CD4-positive, alpha-beta T cell treated with Interleukin-15 for 4 hours (primary cell): ENCODE data around the gene CTSS.
"Not testable (repeated sequence)": the region's sequence is repeated elsewhere in the genome, so short reads cannot be mapped to it uniquely, and the experiment has no call there.

Source experiments
- DNase-seq: peaks from one replicate; pipeline ENCODE4 v3.0.0-alpha.2; 2020; ENCODE audit warnings: low spot score

The CTSS gene

DNA sequence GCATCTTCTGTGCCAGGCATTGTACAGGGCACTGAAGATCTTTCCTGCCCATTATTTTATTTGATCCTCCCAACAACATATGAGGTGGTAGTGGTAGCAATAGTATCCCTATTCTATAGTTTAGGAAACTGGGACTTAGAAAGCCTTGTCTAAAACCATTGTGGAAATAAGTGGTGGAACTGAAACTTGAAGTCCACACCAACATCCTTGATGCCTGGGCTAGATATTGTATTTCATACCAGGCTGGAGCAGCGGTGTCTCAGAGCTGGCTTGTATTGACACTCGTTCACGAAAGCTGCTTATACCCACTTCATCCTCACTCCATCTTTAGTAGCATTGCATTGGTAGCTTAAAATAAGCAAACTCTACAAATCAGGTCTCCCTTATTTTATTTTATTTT lies 9.7 kb upstream of the CTSS start:
- DNase-seq = no peak

DNA sequence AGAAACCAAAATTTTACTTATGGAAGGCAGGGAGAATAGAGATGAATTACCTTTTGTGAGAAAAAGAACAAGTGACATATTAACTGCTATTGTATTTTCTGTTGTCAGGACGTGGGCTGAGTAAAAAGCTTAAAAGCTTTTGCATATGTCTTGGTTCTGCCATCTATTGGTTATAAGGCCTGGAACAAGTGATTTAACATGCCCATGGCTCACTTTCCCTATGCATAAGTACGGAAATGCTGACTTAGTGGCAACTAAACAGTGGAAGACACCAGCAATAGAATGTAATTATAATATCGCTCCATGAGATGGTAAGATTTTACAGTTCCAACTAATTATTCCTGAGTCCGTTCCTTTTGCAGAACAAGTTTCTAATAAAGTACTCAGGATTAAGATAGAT lies 6.7 kb upstream of the CTSS start:
- no peak for DNase-seq

DNA sequence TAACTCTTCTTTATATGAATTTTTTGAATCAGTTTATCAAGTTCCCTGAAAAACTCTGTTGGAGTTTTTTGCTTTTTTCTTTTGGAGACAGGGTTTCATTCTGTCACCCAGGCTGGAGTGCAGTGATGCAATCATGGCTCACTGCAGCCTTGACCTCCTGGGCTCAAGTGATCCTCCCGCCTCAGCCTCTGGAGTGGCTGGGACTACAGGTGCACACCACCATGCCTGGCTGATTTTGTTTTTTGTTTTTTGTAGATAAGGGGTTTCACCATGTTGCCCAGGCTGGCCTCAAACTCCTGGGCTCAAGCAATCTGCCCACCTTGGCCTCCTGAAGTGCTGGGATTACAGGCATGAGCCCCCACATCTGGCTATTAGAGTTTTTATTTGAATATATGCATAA lies 2.1 kb upstream of the CTSS start:
- DNase-seq = not testable (repeated sequence)

DNA sequence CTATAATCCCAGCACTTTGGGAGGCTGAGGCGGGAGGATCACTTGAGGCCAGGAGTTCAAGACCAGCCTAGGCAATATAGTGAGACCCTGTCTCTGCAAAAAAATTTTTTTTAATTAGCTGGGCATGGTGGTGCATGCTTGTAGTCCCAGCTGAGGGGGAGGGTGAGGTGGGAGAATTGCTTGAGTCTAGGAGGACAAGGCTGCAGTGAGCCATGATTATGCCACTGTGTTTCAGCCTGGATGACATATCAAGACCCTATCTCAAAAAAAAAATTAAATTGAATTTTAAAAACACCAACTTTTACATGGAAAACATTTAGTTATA lies 361 bp upstream of the CTSS start:
- not testable (repeated sequence) for DNase-seq

DNA sequence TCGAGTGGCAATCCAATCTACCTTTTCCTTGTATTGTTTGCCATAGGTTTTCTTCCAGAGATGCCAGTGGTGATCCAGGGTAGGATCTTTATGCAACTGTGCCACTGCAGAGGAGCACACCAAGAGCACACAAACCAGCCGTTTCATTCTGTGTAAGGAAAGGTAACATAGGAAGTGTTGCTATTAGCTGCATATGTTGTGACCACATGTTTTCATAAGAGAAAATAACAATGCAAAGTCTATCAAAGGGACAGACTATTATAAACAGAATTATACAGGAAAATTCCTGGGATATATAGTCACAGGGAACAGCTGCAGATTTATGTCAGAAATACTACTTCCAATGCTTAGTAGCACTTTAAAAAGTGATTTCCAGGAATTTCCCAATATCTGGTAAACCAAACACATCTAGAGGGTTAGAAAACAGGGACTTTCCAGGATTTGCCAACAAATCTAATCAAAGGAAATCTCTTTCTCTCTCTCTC lies 919 bp downstream of the CTSS start:
- peak; percentile 16 for DNase-seq

DNA sequence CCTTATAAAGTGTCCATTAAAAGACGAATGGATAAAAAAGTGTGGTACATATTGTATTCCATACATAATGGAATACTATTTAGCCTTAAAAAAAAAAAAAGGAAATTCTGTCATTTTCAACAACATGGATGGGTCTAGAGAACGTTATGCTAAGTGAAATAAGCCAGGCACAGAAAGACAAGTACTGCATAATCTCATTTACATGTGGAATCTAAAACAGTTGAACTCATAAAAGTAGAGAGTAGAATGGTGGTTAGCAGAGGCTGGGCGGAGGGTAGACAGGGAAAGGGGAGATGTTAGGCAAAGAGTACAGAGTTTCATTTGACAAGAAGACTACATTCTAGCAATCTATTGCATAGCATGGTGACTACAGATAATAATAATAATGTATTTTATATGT lies 2.6 kb downstream of the CTSS start:
- DNase-seq = no peak

DNA sequence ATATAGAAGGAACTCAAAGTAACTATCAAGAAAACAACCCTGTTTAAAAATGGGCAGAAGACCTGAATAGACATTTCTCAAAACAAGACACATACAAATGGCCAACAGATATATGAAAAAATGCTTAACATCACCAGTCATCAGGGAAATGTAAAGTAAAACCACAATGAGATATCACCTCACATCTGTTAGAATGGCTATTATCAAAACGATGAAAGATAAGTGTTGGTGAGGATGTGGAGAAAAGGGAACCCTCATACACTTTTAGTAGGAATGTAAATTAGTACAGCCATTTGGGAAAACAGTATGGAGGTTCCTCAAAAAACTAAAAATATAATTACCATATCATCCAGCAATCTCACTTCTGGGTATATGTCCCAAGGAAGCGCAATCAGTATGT lies 3.0 kb downstream of the CTSS start:
- DNase-seq = no peak

DNA sequence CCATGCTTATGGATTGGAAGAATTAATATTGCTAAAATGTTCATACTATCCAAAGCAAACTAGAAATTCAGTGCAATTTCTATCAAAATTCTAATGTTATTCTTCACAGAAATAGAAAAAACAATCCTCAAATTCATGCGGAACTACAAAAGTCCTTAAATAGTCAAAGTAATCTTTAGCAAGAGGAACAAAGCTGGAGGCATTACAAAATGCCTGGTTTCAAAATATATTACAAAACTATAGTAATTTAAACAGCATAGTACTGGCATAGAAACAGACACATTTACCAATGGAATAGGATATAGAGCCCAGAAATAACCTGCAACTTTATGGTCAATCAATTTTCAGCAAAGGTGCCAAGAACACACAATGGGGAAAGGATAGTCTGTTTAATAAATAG lies 3.8 kb downstream of the CTSS start:
- DNase-seq = no peak

DNA sequence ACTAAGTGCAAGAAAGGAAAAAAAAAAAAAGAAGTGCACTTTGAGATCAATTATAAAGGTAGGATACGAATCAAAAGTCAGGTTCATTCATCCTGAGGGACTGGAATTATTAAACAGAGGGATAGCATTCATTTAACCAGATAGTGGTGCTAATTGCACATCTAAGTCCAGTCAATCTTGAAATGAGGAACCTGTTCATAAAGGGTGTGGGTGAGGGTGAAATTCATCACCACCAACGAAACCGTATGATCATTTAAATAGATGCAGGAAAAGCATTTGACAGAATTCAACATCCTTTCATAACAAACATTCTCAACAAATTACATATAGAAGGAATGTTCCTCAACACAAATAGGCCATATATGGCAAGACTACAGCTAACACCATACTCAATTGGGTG lies 5.6 kb downstream of the CTSS start:
- DNase-seq = no peak

DNA sequence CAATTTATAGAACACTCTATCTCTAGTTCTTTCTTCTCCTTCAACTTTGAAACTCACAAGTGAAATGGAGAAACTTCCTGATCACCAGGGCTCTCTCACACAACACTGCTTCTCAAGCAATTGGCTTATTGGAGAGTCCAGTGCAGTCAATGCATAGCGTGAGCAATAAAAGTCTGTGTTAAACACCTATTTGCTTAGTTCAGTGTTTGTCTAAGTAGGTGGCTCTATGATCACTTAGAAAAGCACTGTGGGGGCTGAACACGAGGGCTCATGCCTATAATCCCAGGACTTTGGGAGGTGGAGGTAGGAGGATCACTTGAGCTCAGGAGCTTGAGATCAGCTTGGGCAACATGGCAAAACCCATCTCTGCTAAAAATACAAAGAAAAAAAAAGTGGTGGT lies 12.2 kb downstream of the CTSS start:
- no peak for DNase-seq

DNA sequence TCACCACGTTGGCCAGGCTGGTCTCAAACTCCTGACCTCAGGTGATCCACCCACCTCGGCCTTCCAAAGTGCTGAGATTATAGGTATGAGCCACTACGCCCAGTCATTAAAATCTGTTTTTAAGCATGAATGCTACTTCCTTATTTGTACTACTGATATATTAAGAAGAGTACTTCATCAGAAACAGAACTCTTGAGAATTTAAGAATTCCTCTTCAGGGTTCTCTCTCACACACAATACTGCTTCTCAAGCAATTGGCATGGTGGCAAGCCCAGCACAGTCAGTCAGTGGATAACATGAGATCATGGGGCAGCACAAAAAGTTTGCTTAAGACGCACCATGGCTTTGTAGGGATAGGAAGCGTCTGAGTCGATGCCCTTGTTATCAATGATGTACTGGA lies 14.1 kb downstream of the CTSS start:
- DNase-seq = no peak

DNA sequence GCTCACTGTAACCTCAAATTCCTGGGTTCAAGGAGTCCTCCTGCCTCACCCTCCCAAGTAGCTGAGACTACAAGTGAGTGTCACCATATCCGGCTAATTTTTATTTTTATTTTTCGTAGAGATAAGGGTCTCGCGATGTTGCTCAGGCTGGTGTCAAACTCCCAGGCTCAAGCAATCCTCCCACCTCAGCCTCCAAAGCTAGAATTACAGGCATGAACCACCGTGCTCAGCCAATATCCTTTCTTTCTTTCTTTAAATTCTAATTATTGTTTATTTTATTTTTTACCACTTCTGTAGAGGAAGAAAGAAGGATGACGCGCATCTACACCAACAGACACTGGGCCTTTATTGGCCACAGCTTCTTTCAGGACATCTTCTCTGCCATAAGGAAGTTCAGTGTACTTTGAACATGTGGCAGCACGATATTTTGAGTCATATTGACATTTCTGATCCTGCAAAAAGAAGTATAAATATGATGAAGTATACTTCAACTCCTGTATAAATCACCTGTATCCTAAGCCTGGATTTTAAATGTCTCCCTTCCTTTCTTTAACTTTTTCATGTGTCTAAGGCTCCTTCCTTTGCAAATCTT lies 15.8 kb downstream of the CTSS start:
- no peak for DNase-seq

DNA sequence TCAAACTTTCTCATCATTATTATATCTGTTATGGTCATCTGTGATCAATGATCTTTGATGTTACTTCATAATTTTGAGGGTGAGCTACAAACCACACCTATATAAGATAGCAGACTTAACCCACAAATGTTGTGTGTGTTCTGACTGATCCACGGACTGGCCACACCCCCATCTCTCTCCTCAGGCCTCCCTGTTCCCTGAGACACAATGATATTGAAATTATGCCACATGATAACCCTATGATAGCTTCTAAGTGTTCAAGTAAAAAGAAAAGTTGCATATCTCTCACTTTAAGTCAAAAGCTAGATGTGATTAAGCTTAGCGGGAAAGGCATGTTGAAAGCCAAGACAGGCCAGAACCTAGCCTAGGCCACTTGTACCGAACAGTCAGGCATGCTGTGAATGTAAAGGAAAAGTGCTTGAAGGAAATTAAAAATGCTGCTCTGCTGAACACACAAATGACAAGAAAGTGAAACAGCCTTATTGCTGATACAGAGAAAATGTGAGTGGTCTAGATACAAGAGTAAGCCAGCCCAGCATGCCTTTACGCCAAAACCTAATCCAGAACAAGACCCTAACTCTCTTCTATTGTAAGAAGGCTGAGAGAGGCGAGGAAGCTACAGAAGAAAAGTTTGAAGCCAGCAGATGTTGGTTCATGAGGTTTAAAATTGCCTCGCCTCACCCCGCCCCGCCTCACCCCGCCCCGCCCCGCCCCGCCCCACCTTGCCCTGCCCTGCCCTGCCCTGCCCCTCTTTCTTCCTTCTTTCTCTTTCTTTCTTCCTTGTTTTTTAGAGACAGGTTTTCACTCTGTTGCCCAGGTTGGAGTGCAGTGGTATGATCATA lies 16.5 kb downstream of the CTSS start:
- no peak for DNase-seq

DNA sequence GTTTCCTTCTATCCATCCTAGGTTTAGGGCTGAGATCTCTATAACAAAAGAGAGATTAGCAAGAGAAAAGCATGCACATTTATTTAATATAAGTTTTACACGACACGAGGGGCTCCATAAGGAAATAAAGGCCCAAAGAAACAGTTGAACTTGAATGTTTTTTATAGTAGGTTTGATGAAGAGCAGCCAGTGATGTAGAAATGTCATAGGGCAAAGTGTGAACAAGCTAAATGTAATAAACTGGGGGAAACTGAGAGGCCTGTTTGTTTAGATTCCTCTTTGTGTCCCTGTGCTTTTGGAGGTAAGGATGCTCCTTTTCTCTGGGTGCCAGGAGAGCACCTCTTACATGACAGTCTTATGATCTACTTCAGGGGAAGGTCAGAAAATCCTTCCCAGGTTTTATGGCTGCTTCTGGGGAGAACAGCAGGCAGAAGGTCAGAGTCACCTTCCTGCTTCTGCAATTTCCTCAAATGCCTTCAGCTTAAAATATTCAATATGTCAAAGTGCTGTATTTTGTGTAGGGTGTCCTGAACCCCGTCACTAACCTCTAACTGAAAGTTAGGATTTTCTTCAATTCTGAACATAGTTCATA lies 35.4 kb downstream of the CTSS start:
- DNase-seq = no peak

DNA sequence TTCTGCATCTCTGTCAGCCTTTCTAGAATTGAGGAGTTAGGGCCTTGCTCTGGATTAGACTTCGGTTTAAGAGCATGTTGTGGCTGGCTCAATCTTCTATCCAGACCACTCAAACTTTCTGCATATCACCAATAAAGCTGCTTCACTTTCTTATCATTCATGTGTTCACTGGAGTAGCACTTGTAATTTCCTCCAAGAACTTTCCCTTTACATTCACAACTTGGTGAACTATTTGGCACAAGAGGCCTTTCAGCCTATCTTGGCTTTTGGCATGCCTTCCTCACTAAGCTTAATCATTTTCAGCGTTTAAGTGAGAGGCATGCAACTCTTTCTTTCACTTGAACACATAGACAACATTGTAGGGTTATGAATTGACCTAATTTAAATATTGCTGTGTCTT lies 41.2 kb downstream of the CTSS start:
- no peak for DNase-seq

DNA sequence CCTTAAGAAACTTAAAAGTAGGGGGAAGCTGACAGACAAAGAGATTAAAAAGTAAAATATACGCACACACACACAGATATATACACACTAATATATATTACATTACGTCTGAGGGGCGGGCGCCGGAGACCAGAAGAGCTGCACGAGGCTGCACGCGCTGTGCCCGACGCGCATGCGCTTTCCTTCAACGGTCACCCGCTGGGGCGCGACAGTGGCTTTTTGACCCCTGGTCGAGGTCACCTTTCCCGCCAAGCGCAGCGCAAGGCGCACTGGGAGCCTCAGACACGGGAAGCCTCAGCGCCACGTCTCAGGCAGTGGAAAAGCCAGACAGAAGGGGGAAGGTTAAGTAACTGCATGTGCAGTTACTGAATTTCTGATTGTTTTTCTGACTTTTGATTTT lies 44.9 kb downstream of the CTSS start, which contains the start of gene HORMAD1:
Gene HORMAD1, minus strand, starts transcription at position 193 of the 400 bp plus-strand sequence. CDS start 1,390 bp downstream, outside the sequence.
- DNase-seq = no peak

DNA sequence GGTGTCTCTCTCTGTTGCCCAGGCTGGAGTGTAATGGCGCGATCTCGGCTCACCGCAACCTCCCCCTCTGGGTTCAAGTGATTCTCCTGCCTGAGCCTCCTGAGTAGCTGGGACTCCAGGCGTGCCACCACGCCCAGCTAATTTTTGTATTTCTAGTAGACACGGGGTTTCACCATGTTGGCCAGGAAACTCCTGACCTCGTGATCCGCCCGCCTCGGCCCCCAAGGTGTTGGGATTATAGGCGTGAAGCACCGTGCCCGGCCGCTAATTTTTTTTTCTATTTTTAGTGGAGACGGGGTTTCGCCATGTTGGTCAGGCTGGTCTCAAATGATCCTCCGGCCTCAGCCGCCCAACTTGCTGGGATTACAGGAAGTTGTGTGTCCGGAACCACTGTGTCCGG lies 45.5 kb downstream of the CTSS start:
- no peak for DNase-seq

DNA sequence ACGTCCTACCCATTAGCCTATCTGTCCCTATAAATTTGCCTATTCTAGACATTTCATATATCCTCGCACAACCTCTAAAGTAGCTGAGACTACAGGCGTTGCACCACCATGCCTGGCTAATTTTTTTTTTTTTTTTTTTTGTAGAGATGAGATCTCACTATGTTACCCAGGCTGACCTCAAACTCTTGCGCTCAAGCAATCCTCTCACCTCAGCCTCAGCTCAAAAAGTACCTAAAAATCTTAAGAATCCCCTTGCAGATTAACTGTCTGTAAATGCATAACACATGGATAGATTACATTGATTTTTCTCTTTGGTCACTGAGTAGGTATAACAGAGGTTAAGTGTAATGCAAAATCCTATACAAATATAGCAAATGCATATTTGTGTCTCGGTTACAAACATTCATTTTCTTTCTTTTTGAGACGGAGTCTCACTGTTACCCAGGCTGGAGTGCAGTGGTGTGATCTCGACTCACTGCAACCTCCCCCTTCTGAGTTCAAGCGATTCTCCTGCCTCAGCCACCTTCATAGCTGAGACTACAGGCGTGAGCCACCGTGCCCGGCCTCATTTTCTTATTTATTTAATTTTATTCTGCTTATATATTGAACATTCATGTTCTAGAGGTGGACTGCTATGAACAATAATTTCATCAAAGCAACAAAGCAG lies 47.2 kb downstream of the CTSS start:
- DNase-seq = no peak

DNA sequence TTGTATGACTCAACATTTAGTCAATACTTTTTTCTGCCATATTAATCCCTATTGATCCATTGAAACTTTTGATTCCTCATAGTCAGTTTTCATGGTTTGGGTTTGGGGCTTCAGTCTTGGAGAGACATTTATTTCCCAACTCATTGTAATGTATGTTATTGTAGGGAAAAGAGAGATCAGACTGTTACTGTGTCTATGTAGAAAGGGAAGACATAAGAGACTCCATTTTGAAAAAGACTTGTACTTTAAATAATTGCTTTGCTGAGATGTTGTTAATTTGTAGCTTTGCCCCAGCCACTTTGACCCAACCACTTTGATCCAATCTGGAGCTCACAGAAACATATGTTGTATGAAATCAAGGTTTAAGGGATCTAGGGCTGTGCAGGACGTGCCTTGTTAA lies 56.5 kb downstream of the CTSS start:
- not testable (repeated sequence) for DNase-seq

DNA sequence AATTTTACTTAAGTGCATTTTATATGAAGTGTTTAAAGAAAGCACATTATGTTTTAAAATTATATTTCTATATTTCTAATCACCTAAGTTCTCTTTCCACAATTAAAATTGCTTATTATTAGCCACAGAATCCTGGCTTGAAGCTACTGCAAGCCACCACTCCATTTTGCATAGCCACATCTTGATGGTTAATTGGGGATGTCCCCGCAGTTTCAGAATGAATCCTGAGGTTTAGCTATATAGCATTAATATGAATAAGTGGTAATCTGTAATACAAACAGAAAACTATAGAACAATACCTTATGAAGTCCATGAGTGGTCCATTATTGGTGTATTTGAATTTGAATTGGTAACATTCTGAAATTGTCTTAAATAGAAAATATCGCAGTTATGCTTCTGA lies 57.0 kb downstream of the CTSS start:
- DNase-seq = no peak

DNA sequence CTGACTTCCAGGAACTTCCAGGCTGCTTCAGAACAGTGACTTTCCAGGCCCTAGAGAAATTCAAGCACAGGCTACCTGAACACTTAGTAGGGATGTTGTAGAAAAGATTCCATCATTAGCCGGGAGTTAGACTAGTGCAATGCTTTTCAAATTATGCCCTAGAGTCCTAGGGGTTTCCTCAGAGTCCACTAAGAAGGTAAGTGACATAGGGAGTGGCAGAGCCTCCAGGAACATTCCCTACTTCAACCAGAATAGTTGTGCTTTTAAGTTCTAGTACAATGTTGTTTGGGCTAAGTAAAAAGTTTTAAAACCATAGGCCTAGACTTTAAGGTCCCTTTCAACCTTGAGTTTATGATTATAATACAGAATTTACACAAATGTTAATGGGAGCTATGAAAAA lies 59.5 kb downstream of the CTSS start:
- no peak for DNase-seq

DNA sequence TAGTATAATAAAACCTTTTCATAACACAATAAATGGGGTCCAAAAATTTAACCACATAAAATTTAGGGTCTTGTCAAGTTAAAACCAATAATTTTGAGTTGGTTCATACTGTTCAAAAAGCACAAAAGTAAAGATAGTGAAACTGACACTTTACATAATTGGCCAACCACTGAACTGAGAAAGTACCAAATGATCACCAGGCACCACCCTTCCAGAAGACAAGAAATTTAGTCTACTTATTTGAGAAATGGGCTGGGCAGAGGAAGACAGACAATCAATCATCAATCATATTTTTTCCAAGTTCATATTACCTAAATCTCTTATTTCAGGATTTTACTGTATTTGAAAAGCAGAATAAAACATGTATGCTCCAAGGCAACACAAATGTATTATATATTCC lies 62.2 kb downstream of the CTSS start:
- DNase-seq = no peak
